Central memory CD8-positive, alpha-beta T cell (primary cell): ENCODE data around the gene GSE1.
A peak's percentile ranks its signal among the peaks of the same experiment; 100 is the strongest.

Experiments used
- ATAC-seq: fragments of 150-1000 bp; cut with Tn5 transposase; replicated peaks from 2 replicates; pipeline ENCODE4 v1.10.0; 2022; ENCODE audit warnings: mild to moderate bottlenecking, moderate FRiP score, moderate number of reproducible peaks; ENCODE audit not compliant: poor library complexity, severe bottlenecking; ENCODE audit errors: extremely low read depth
- DNase-seq, 2 donors: peaks; one replicate each; pipeline ENCODE4 v3.0.0; 2021; ENCODE audit warnings: low spot score in 2 of 2
- H3K27ac Mint-ChIP-seq: one replicate; pipeline ENCODE4 v1.8.0; 2022; ENCODE audit warnings: low read depth, mild to moderate bottlenecking, moderate library complexity, mixed read lengths
- H3K27me3 Mint-ChIP-seq: one replicate; pipeline ENCODE4 v1.8.0; 2022; ENCODE audit warnings: mixed read lengths
- H3K36me3 Mint-ChIP-seq: one replicate; pipeline ENCODE4 v1.8.0; 2022; ENCODE audit warnings: mild to moderate bottlenecking, moderate library complexity, mixed read lengths; ENCODE audit not compliant: insufficient read depth
- H3K4me1 Mint-ChIP-seq: one replicate; pipeline ENCODE4 v1.8.0; 2022; ENCODE audit warnings: mixed read lengths
- H3K4me3 Mint-ChIP-seq: one replicate; pipeline ENCODE4 v1.8.0; 2022; ENCODE audit warnings: mild to moderate bottlenecking, moderate library complexity, mixed read lengths
- H3K9me3 Mint-ChIP-seq: one replicate; pipeline ENCODE4 v1.8.0; 2022; ENCODE audit warnings: mixed read lengths

Gene GSE1

GRCh38 chr16:85612801-85613603, at the start of gene GSE1:
TSS of gene GSE1 (plus strand) at chr16:85613322. CDS start at chr16:85613392, 70 bp downstream.
- Mint-ChIP-seq H3K4me3 (peak within 1 kb of the TSS; percentile 76), H3K36me3 (peaks cover 10% of the 10 kb centered on the region), H3K27me3 (no peaks in the 10 kb centered on the region), H3K9me3 (no peaks in the 10 kb centered on the region), H3K27ac (no peak within 1 kb of the TSS), H3K4me1 (peaks cover 44% of the 10 kb centered on the region)
- DNase-seq (peak; percentile 39 to 56), ATAC-seq (peak; percentile 25)

GRCh38 chr16:85563515-85564276, 49.4 kb upstream of the GSE1 start:
- ATAC-seq (no peak), DNase-seq (no peak)
- peak overlapping the region; percentile 82 for H3K27ac Mint-ChIP-seq
- no peaks in the 10 kb centered on the region for H3K27me3 Mint-ChIP-seq
- peaks cover 77% of the 10 kb centered on the region for H3K4me1 Mint-ChIP-seq
- H3K9me3 Mint-ChIP-seq: no peaks in the 10 kb centered on the region
- peak overlapping the region; percentile 43 for H3K4me3 Mint-ChIP-seq
- H3K36me3 Mint-ChIP-seq: peaks cover 24% of the 10 kb centered on the region

- H3K9me3 Mint-ChIP-seq: no peaks in the 10 kb centered on the region
- H3K4me1 Mint-ChIP-seq: peaks cover 78% of the 10 kb centered on the region
- H3K27me3 Mint-ChIP-seq: no peaks in the 10 kb centered on the region
- DNase-seq (no peak), ATAC-seq (no peak)
- H3K27ac Mint-ChIP-seq: peak overlapping the region; percentile 82
- peak overlapping the region; percentile 43 for H3K4me3 Mint-ChIP-seq
- peaks cover 23% of the 10 kb centered on the region for H3K36me3 Mint-ChIP-seq
These were observed 48.7 kb upstream of the GSE1 start for GRCh38 chr16:85564277-85565051.

DNA sequence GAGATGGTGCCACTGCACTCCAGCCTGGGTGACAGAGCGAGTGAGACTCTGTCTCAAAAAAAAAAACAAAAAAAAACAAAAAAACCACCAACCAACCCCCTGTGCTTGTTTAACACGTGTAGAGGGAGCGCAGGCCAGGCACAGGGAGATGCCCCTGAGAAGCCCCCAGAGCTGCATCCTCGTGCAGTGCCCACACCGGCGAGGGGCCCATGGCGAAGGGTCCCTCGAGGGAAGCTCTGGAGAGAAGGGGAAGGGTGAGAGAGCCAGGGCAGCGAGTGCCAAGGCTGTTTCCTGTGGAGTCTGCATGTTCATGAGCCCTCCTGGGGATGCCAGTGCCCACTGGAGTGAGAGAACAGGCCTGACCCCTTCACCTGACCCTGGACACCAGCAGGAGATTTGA, 47.8 kb upstream of the GSE1 start:
- no peaks in the 10 kb centered on the region for H3K27me3 Mint-ChIP-seq
- no peak for ATAC-seq
- peaks cover 83% of the 10 kb centered on the region for H3K4me1 Mint-ChIP-seq
- H3K27ac Mint-ChIP-seq: peak overlapping the region; percentile 82
- peaks cover 28% of the 10 kb centered on the region for H3K36me3 Mint-ChIP-seq
- H3K9me3 Mint-ChIP-seq: no peaks in the 10 kb centered on the region
- H3K4me3 Mint-ChIP-seq: no peak overlapping the region
- DNase-seq: no peak

DNA sequence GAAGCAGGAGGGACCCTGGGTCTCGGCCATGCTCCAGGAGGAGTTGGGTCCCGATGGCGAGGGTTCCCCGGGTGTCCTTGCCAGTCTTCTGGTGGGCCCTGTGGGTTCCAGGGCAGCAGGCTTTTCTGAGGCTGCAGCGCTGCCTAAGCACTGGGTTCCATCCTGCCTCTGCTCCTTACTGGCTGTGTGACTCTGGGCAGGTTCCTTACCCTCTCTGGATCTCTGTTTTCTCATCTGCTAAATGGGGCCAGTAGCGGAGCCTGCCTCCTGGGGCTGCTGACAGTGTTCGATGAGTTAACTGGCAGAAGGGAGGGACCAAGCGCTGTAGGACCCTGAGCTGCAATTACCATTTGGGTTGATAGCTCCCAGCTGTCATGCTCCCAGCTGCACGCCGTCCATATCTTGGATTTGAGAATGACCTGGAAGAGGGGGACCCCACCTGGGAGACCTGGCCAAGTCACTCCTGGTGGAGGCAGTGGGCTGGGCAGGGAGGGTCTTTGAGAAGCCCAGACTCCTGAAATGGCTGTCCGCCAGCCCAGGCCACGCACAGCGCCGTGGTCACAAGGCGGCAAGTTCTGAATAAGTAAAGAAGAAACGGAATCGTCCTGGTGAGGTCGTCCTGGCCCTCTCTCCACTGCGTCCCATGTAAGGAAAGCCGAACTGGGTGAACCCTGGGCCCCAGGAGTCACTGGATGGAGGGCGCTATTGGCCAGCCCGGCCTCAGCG, 47.2 kb upstream of the GSE1 start:
- no peak for ATAC-seq
- Mint-ChIP-seq H3K9me3 (no peaks in the 10 kb centered on the region), H3K27ac (peak overlapping the region; percentile 82), H3K4me1 (peaks cover 83% of the 10 kb centered on the region), H3K4me3 (peak overlapping the region; percentile 28), H3K36me3 (peaks cover 31% of the 10 kb centered on the region), H3K27me3 (no peaks in the 10 kb centered on the region)
- DNase-seq: no peak

GRCh38 chr16:85566561-85567100, 46.5 kb upstream of the GSE1 start:
- peaks cover 34% of the 10 kb centered on the region for H3K36me3 Mint-ChIP-seq
- H3K27me3 Mint-ChIP-seq: no peaks in the 10 kb centered on the region
- ATAC-seq (no peak), DNase-seq (no peak)
- peaks cover 86% of the 10 kb centered on the region for H3K4me1 Mint-ChIP-seq
- no peaks in the 10 kb centered on the region for H3K9me3 Mint-ChIP-seq
- peak overlapping the region; percentile 28 for H3K4me3 Mint-ChIP-seq
- H3K27ac Mint-ChIP-seq: peak overlapping the region; percentile 76

DNA sequence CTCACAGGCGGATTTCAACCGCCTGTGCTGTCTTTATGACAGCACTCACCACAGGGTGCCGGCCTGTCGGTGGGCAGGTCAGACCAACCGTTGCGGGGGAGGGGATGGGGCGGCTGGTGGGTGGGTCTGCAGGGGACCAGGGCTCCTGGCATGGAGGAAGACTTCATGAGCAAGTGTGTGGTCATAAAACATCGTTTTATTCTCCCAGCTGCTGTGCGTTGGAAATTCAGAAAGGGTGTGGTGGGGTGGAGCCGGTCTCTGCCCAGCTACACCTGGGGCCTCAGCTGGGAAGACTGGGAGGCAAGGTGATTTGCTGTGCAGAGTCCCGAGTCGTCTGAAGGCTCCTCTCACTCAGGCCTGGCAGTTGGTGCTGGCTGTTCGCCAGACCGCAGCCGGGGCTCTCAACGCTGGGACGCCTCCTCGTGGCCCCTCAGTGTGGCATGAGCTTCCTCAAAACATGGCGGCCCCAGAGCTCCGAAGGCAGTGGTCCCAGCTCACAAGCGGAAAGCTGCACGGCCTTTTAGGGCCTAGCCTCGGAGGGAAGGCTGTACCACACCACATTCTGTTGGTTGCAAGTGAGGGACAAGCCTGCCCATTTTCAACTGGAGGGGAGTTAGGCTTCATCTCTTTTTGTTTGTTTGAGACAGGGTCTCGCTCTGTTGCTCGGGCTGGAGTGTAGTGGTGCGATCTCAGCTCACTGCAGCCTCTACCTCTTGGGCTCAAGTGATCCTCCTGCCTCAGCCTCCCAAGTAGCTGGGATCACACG, 45.8 kb upstream of the GSE1 start:
- no peaks in the 10 kb centered on the region for H3K27me3 Mint-ChIP-seq
- no peak for DNase-seq
- H3K27ac Mint-ChIP-seq: peak overlapping the region; percentile 85
- no peaks in the 10 kb centered on the region for H3K9me3 Mint-ChIP-seq
- H3K4me1 Mint-ChIP-seq: peaks cover 86% of the 10 kb centered on the region
- H3K36me3 Mint-ChIP-seq: peaks cover 39% of the 10 kb centered on the region
- ATAC-seq: no peak
- peak overlapping the region; percentile 44 for H3K4me3 Mint-ChIP-seq

DNA sequence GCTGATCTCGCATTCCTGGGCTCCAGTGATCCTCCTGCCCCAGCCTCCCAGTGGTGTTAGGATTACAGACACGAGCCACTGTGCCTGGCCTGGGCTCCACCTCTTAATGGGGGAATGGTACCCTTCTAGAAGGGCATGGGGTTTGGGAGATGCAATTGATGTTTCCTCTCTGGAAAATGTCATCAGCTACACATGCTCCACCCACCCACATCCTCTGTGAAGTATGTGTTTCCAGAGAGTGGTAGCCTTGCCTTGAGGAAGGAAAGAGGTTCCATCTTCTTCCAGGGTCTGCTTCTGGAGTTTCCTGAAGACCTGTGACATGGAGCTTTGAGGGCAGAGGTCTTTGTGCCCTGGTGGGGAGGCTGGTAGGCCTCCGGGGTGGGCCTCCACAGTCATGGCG, 45.2 kb upstream of the GSE1 start:
- H3K4me3 Mint-ChIP-seq: peak overlapping the region; percentile 44
- no peak for ATAC-seq
- DNase-seq: no peak
- peaks cover 36% of the 10 kb centered on the region for H3K36me3 Mint-ChIP-seq
- no peaks in the 10 kb centered on the region for H3K27me3 Mint-ChIP-seq
- H3K9me3 Mint-ChIP-seq: no peaks in the 10 kb centered on the region
- H3K27ac Mint-ChIP-seq: peak overlapping the region; percentile 85
- H3K4me1 Mint-ChIP-seq: peaks cover 83% of the 10 kb centered on the region

- ATAC-seq (no peak), DNase-seq (no peak)
- Mint-ChIP-seq H3K36me3 (peaks cover 36% of the 10 kb centered on the region), H3K9me3 (no peaks in the 10 kb centered on the region), H3K27ac (peak overlapping the region; percentile 85), H3K27me3 (no peaks in the 10 kb centered on the region), H3K4me1 (peaks cover 82% of the 10 kb centered on the region), H3K4me3 (no peak overlapping the region)
These were observed 44.6 kb upstream of the GSE1 start for GRCh38 chr16:85568519-85568918.

GRCh38 chr16:85569039-85569614, 44.0 kb upstream of the GSE1 start:
- no peak for ATAC-seq
- no peak for DNase-seq

GRCh38 chr16:85569615-85570212, 43.4 kb upstream of the GSE1 start:
- ATAC-seq (peak; percentile 41), DNase-seq (peak; percentile 37 to 48)
- Mint-ChIP-seq H3K27ac (peak overlapping the region; percentile 70), H3K4me3 (peak overlapping the region; percentile 88), H3K36me3 (peaks cover 37% of the 10 kb centered on the region), H3K9me3 (no peaks in the 10 kb centered on the region), H3K4me1 (peaks cover 73% of the 10 kb centered on the region), H3K27me3 (no peaks in the 10 kb centered on the region)

More at GRCh38 chr16:85569039-85569614, 44.0 kb upstream of the GSE1 start:
- Mint-ChIP-seq H3K27ac (peak overlapping the region; percentile 70), H3K4me1 (peaks cover 78% of the 10 kb centered on the region), H3K9me3 (no peaks in the 10 kb centered on the region), H3K36me3 (peaks cover 39% of the 10 kb centered on the region), H3K4me3 (peak overlapping the region; percentile 88), H3K27me3 (no peaks in the 10 kb centered on the region)
